ENCODE measurements around the gene FARP1.

- TF ChIP-seq USF1 (IDR thresholded peaks at IDR 0.05) (no peak), YY1 (IDR thresholded peaks at IDR 0.05; ENCODE audit: low read depth) (no peak), EP300 (IDR thresholded peaks at IDR 0.05; ENCODE audit: borderline replicate concordance) (no peak), RAD21 (IDR thresholded peaks at IDR 0.05; ENCODE audit: low read depth) (no peak), EGR1 (IDR thresholded peaks at IDR 0.05) (no peak)
- TF ChIP-seq, protein P1, sequence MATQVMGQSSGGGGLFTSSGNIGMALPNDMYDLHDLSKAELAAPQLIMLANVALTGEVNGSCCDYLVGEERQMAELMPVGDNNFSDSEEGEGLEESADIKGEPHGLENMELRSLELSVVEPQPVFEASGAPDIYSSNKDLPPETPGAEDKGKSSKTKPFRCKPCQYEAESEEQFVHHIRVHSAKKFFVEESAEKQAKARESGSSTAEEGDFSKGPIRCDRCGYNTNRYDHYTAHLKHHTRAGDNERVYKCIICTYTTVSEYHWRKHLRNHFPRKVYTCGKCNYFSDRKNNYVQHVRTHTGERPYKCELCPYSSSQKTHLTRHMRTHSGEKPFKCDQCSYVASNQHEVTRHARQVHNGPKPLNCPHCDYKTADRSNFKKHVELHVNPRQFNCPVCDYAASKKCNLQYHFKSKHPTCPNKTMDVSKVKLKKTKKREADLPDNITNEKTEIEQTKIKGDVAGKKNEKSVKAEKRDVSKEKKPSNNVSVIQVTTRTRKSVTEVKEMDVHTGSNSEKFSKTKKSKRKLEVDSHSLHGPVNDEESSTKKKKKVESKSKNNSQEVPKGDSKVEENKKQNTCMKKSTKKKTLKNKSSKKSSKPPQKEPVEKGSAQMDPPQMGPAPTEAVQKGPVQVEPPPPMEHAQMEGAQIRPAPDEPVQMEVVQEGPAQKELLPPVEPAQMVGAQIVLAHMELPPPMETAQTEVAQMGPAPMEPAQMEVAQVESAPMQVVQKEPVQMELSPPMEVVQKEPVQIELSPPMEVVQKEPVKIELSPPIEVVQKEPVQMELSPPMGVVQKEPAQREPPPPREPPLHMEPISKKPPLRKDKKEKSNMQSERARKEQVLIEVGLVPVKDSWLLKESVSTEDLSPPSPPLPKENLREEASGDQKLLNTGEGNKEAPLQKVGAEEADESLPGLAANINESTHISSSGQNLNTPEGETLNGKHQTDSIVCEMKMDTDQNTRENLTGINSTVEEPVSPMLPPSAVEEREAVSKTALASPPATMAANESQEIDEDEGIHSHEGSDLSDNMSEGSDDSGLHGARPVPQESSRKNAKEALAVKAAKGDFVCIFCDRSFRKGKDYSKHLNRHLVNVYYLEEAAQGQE (IDR thresholded peaks at IDR 0.05; ENCODE audit: low read depth) = no peak
Measured at GRCh38 chr13:98429531-98429930, 286.6 kb downstream of the FARP1 start.
